Measurements from ENCODE around the gene PKMYT1.

The PKMYT1 gene

DNA sequence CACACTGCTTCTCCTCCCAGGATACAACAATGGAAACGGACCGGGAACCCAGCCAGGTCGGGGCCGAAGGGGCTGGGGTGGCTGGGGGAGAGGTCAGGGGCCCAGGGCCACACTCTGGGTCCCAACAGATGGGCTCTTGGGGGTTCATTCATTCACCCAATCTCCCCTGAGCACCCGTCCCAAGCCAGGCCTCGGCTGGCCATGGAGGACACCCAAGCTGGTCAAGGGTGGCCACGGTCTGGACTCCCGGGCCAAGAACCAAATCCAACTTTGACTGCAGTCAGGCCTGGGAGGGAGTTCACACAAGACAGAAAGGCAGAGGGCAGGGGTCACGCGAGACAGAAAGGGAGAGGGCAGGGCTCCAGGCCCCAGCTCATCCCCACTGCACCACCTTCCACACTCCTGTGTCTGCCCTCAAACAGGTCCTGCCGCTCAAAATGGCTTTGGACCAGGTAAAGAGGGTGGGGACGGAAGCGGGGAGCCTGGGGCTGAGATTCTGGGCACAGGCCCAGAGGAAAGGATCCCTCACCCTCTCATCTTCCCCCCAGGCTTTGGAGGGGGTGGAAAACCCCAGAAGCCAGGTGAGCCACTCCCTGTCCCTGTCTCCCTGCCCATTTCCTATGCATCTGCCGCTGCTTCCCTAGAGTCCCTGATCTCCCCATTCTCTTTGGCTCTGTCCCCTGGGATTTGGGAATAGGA lies 12.3 kb upstream of the PKMYT1 start:
- DNase-seq = no peak

DNA sequence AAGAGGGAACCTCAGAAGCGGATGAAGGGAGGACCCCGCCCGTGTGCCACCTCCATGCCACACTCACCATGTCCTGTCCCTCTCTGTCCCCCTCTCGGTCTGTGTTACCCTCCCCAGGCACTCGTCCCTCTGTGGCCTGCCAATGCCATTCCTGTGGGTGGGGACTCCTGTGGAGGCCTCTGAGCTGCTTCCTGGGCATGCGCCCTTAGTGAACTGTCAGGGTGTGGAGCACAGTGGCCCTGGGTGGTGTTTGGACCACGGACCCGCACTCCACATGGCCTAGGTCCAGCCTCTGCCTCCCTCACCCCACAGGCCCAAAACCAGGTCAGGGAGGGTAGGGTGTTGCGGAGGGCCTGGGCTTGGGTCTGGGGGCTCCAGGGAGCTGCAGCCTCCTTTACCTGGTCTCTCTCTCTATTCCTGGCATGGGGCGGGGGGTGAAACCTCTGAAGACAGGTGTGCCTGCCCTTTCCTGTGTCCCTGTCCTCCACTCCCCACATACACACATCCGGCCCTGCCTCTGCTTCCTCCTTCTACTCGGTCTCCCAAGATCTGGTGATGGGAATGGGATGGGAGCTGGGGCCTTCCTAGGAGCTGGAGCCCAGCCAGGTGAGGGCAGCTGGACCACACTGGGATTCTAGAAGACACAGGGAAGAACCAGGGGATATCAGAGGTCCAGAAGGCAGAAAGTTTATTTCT lies 11.5 kb upstream of the PKMYT1 start:
- DNase-seq = no peak

DNA sequence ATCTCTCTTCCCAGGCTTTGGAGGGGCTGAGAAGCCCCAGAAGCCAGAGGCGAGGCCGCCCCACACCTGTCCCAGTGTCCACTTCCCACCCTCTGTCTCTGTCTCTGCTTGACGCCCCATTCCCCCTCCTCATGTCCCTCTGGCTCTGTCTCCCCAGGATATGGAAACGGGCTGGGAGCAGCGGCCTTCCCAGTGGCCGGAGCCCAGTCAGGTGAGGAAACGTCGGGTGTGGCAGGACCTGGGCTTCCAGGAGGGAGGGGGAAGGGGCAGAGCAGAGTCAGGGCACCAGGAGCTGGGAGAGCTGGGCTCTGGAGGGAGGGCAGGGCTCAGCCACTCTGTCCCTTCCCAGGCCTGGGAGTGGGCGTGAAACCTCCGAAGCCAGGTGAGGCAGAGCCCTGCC lies 10.6 kb upstream of the PKMYT1 start:
- DNase-seq = no peak

DNA sequence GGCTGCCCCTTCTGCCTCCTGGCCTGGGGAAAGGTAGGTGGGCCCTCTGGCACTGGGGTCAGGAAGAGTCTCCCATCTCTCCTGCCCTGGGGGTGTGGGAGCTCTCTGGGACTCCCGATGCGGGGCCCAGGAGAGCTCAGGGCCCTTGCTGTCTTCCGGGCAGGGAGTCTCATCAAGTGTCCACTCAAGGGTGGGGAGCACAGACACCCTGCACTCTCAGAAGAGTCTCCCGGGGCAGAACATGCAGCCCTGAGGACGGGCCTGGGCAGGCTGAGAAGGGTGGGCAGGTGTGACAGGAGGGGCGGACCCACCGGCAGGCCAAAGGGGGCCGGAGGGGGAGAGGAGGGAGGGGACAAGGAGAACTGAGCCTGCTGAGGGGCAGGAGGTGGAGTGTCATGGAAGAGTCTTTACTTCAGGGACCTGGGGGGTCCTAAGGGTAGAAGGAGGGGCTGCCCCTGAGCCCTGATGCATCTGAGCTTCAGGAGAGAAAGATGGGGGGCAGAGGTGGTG lies 8.4 kb upstream of the PKMYT1 start:
- DNase-seq = no peak

DNA sequence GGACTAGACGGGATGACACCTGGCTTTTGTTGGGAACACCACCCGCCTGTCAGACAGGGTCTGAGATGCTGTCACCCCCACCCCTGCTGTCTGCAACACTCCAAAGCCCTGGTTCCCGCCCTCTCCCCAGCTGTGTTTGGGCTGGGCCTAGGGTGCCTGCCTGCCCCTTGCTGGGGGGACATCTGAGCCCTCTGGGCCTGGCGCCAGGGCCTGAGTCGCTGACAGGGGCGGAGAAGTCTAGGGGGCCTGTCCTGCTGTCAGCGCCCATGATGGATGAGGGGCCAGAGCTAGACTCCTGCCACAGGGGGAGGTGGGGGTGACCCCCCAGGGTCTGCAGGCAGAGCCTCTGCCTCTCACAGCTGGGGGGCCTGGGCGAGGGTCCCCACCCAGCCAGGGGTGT lies 7.6 kb upstream of the PKMYT1 start:
- peak; percentile 28 for DNase-seq

DNA sequence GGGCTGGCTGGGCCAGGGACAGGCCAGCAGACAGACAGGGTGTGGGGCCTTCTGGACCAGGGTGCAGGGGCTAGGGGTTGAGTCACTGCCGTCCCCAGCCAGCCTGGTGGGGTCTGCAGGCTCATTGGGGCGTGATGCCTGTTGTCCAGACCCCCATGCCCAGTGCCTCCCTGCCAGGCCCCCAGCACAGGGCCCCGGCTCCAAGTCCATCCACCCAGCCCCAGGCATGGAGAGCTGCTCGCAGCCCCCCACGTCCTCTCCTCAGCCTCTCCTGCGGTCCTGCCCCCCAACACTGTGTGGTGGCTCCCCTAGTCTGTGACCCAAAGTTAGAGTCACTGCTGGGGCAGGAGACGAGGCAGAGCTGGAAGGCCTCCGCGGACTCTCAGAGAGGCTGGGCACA lies 7.0 kb upstream of the PKMYT1 start:
- DNase-seq = no peak

DNA sequence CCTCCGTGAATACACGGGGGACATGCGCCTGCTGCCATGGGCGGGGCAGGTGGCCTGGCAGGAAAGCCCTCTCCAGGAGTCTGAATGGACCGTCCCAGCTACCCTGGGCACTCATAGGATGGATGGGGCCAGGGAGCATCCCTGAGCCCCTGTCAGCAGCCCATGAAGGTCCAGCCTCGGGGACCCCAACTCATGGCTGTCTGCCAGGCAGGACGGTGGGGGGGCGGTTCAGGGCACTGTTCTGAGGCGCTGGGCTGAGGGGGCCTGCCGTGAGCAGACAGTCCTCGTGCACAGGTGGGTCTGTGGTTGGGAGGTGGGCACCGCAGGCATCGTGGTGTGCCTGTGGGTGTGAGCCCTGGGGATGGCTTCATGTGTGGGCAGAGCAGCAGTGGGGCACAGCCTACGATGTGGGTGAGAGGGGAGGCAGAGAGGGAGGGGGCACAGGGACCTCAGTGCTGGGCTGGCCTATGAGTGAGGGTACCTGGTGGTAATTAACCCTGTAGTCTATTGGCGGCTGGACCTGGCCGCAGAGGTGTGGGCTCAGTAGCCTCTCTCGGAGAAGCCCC lies 6.5 kb upstream of the PKMYT1 start:
- no peak for DNase-seq

DNA sequence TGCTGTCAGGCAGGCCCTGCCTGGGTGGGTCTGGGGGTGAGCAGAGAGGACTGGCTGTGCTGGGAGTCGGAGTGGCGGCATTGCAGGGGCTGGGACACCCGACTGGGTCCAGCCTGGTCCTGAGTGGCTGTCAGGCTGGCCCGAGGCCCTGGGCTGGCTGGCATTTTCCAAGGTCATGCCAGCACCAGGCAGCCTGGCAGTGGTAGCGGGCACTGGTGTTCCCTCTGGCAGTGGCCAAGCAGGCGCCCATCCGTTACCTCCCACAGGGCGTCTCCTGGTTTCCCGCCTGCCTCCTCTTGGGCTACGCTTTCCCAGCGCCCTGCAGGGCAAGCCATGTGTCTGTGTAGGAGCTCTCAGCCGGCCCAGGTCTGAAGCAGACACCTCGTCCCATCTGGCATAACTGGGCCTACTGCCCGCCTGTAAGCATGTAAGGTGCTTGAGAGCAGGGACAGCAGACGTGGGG lies 5.7 kb upstream of the PKMYT1 start:
- no peak for DNase-seq

DNA sequence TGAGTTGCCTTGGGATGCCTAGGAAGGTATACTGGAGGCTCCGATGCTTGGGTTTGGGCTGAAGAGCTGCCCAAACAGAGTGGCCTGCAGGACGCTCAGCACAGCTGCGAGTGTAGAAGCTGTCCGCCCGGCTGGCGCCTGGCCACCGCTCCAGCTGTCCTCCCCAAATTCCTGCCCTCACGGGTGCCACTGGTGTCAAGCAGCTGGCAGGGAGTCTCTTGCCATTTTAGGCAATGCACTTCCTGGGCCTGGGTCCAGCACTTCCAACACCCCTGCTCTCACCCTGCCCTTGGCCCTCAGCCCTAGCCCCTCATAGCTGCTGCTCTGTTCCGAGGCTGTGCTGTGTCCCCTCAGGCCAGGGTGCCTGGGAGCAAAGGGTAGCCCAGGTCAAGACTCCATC lies 5.2 kb upstream of the PKMYT1 start:
- DNase-seq = no peak

DNA sequence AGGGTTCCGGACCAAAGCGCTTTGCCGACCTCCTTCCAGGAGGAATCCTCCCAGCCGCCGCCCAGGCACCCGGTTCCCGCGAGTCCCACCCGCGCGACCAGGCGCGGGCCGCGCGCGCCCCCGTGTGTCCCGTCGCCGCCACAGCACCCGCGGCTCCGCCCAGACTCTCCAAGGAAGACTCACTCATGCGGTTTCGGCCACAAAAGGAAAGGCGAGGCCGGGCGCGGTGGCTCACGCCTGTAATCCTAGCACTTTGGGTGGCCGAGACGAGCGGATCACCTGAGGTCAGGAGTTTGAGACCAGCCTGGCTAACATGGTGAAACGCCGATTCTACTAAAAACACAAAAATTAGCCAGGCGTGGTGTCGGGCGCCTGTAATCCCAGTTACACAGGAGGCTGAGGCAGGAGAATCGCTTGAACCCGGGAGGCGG lies 3.5 kb upstream of the PKMYT1 start:
- peak; percentile 81 for DNase-seq

DNA sequence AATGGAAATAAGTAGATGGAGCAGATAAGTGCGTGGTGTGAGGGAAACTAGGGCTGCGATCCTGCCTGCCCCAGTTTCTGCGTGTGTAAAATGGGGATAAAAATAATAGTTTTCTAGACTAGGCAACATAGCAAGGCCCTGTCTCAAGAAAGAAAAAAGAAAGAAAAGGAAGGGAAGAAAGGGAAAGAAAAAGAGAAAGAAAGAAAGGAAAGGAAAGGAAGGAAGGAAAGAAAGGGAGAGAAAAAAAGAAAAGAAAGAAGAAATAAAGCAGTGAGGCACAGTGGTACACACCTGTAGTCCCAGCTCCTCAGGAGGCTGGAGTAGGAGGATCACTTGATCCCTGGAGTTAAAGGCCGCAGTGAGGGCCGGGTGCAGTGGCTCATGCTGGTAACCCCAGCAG lies 2.2 kb upstream of the PKMYT1 start:
- DNase-seq = no peak

DNA sequence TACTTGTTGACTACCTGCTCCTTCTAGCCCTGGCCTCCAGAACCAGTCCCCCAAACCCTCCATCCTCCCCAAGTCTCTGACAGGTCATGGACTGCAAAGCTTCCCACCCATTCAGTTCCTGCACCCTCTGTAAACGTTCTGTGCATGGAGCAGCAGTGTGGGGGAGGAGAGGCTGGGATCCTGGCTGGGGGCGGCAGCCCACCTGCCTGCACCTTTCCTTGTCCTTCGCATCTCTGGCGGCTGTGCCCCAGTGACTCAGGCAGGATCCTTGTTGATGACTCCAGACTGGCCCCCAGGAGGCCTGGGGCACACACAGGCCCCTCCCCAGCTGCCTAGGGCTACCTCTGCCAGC lies 1.6 kb upstream of the PKMYT1 start:
- no peak for DNase-seq

DNA sequence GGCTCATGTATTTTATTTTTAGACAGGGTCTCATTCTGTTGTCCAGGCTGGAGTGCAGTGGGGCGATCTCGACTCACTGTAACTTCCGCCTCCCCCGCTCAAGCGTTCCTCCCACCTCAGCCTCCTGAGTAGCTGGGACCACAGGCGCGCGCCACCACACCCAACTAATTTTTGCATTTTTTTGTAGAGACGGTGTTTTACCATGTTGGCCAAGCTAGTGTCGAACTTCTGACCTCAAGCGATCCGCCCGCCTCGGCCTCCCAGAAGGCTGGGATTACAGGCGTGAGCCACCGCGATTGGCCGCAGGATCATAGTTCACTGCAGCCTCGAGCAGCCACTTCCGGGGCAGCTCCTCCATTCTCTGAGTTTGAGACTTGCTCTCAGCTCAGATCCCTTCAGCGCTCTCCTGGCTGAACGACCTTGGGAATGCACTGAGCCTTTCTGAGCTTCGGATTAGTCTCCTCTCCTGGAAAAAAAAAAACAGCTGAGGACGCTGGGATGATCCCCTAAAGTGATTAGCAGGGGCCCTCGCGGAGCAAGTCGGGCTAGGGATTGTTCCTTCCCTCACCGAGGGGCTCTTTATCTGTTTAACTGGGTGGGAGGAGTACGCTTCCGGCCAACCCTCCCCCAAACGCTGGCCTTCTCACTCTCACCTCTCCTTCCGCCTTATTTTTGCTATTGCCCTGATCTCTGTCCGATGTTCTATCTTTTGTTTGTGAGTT lies 1.1 kb upstream of the PKMYT1 start:
- no peak for DNase-seq

DNA sequence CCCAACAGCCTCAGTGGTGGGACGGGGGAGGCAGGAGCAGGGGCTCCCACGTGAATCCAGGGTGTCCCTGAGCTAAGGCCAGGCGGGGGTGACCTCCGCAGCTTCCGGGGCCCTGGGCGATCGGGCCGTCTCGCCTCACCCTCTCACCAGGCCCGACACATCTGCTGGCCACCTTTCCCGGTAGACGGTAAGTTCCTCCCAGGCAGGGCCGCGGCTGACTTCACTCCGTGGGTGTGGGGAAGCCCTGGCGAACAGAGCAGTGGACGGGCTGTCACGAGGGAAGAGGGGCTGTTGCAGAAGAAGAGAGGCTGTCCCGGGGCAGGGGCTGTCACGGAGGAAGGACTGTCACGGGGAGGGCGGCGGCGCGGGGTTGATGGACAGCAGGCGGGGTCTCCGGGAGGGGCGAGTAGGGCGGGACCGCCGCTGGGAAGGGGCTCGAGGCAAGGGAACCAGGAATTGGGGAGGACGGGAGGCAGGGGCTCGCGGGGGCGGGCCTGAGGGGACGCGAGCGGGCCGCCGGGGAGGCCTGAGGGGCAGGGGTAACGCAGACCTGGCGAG lies 498 bp downstream of the PKMYT1 start:
- DNase-seq = peak; percentile 38

DNA sequence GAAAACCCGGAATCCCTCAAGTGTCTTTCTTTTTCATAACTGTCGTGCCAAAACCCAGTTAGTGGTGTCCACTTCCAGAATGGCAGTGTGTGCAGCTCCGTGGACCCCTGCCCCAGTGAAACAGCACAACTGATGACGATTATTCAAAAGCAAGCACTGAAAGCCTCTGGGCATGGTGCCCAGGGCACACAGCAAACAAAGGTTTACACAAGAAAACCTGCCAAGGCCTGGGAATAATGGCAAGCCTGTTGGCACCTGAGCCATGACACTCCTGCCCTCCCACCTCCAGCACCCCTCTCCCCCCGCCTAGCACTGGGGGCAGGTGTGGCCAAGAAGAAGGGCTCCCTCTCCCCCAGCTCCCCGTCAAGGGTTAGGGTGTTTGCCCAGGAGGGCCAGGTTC lies 2.8 kb downstream of the PKMYT1 start:
- DNase-seq = no peak

DNA sequence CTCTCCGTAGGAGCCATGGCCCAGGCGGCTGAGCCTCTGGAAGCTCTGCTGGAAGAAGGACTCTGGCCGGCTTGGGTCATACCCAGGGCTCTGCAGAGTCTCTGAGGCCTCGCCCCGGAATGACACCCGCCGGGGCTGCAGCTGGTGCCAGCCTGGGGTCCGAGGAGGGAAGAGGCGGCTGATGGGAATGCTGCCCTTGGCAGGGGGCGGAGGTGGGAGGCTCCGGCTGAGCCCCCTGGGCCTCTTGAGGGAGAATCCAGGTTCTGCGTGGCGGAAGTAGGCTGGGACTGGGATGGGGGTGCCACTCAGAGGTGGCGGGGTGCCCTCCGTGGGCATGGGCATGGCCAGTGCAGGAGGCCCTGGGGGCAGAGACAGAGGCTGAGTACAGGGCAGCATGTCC lies 3.6 kb downstream of the PKMYT1 start:
- no peak for DNase-seq

DNA sequence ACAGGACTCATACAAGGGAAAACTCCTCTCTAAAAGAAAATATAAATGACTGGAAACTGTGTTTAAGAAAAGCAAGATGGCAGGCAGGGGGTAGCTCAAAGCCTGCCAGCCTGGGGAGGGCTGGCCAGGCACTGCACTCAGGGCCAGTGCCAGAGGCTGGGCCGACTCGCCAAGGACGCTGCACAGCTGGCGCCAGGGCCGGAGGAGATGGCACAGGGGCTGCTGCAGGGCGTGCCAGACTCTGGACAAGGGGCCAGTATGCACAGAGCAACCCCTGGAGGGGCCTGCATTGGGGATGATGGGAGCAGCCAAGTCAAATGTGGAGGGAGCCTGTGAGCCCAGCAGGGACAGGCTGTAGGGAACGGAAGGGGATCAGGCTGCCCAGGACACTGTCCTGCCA lies 4.0 kb downstream of the PKMYT1 start:
- no peak for DNase-seq

DNA sequence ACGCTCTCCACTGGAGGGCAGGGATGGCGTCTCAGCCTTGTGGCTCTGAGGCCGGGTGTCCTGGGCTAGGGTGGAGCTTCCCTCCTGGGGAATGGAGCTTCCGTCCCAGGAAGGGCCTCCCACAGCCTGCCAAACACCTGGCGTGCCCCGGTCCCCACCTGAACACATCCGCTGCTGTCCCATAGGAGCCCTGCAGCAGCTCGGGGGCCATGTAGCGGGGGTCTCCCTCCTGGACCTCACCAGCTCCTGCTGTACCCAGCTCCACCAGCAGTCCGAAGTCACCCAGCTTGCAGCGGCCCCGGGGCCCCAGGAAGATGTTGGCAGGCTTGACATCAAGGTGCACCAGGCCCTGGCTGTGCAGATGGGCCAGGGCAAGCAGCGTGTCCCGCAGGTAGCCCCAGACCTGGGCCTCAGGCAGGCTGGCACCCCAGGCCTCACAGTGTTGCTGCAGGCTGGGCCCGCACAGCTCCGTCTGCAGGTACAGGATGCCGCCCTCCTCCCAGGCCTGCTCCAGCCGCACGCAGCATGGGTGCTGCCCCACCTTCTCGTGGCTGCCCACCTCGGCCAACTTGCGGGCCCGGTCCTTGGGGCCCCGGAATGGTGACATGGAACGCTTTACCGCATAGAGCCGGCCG lies 5.0 kb downstream of the PKMYT1 start:
- no peak for DNase-seq

DNA sequence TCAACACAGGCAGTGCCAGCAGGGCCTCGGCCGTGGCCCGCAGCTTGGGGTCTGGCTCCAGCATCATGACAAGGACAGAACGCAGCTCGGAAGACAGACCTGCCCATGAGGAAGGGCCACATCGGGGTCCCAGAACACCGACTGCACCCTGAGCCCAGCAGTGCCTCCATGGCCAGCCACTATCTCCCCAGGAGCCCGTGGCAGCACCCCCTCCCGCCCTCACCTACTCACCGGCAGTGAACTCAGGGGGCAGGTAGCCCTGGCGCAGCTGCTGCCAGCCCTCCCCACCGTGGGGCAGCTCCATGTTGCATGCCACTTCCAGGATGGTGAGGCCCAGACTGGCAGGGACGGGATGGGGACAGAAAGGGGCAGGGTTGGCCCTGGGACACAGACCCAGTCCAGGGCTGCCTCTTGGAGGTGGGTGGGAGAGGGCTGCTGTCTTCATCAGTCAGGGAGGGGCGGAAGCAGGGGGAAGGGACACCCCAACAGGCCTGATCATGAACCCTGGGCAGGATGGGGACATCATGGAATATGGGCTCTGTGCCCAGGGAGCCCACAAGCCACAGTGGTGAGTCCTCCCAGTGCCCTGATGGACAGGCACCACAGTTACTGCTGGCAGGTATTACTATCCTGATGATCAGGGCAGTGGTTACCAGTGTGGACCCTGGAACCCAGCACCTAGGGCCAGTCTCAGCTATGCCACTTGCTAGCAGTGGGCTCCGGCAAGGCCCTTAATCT lies 5.8 kb downstream of the PKMYT1 start:
- DNase-seq = no peak

DNA sequence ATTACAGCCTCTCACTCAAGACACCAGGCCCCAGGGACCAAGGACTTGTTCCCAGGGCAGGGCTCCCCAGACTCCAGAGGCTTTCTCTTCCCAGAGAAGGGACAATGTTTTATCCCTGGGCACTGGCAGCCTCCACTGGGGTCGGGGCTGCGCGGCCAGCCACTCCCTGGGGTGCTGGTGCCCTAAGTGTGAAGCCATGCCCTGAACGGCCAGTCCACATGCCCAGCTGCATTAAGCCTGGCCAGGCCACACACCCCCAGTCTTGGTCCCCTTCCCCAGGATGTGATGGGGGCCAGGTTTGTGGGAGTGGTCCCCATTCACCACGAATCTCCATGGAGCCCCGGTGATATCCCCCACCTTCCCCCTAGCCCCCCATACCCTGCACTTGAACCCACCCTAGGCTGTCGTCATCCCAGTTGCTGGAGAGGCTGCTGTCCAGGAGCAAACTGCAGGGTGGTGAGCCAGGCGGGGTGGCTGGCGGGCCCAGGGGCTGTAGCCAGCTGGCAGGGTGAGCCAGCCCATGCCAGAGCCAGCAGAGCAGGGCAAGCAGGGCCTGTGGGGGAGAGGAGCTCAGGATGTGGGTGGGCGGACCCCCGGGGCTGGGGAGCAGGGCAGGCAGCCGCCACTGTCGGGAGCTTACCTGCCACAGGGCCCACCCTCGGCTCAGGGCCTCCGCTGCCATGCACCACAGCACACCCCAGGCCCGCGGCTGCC lies 6.5 kb downstream of the PKMYT1 start:
- no peak for DNase-seq

DNA sequence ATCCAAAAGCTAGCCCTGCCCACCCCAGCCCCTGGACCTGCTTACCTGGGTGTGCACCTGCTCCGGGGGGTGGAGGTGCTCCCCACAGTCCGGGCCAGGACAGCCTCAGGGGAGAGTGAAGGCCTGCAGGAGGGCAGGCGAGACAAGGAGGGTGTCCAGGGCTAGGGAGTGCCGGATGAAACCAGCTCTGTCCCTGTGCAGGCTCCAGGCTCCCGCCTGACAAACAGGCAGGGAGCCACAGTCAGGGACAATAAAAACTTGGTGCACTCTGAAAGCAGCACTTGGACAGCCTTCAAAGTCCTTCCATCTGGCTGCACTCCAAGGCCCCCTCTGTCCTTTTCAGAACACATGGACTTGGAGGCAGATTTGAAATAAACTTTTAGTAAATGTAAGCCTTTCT lies 7.2 kb downstream of the PKMYT1 start:
- no peak for DNase-seq
